Endometrial microvascular endothelial cells (primary cell): Measurements from ENCODE around the gene LIPE. TPM values are rescaled to one million over a fixed set of nuclear protein-coding genes. Genes with fewer than 3 reads are reported as not detected.

Source experiments
- in situ Hi-C: cut with HindIII; loops from 2 replicates; pipeline ENCODE4 v1.10.0; 2017; ENCODE audit warnings: low sequenced_read_pairs, low pct_unique_long_range_greater_than_20kb; ENCODE audit errors: inconsistent ontology term
- total RNA-seq: library from RNA; depleted of rRNA; stranded (reverse); fragments of >200 nt; gene quantifications from one replicate; pipeline ENCODE4 v1.2.3, GENCODE V29; 2015; ENCODE audit errors: inconsistent ontology term

The LIPE gene
- total RNA-seq, 1 donor from 2014 or later: 8.8 TPM

DNA sequence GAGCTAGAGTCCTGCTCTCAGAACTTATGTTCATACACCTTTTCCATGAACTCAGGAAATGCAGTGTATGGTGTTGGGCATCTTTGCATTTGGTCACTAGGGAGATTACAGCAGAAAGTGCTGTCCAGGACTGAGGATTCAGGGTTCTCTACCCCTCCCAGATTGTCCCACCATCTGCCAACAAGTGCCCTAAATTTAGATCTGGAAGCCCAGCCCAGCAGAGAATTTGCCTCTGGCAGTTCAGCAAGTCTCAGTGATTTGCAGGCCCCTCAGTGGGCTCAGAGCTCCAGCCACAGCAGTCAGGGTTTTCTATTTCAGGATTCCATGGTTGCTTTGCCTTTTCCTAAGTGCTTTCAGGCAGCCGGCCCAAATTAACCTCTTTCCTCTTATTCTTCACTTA, 60.5 kb downstream of the LIPE start:
- in situ Hi-C loops: no loop called here

DNA sequence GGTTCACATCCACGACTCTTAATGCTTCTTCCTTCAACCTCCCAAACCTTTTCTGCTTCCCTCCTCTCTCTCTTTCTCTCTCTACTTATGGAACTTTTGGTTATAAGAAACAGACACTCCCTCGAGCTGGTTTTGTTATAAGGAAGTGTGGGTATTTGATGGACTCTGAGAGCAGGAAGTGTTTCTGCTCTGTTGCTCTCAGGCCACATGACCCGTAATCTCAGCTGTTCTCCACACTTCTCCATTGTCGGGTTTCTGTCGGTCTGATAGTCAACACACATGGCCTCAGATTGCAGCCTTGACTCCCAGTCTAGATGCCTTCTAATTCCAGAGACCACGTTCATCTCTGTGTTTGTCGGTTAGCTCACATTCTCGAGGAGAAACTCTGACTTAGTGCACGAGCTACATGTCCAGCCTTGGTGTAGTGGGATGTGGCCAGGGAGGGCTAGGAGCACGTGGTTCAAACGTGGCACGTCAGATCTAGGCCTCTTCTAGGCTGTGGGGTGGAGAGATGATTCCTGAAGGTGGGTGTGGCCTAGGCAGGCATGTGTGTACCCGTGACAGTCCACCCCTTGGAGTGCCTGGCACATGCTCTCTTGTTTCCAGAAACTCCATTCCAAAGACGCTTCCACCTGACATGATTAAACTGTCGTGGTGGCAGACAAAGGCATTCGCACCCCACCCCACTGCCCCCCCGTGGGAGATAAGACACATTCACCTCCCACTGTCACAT, 63.4 kb downstream of the LIPE start:
- in situ Hi-C loops: no loop called here

DNA sequence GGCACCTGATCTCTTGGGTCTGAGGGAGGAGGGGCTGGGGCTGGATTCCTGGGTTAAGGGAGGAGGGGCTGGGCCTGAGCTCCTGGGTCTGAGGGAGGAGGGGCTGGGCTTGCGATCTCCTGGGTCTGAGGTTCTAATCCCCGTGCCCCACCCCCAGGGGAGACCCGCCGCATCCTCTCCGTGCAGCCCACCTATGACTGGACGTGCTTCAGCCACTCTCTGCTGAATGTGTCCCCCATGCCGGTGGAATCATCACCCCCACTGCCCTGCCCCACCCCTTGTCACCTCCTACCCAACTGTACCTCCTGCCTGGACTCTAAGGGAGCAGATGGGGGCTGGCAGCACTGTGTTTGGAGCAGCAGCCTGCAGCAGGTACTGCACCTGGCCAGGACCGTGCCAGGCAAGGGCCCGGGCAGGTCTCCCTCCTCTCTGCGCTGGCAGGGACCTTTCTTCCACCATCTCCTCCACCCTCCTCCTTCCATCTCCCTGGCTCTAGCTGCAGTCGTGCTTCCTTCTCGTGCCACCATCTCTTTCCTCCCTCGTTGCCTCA, 64.2 kb downstream of the LIPE start:
- in situ Hi-C loops: no loop called here

DNA sequence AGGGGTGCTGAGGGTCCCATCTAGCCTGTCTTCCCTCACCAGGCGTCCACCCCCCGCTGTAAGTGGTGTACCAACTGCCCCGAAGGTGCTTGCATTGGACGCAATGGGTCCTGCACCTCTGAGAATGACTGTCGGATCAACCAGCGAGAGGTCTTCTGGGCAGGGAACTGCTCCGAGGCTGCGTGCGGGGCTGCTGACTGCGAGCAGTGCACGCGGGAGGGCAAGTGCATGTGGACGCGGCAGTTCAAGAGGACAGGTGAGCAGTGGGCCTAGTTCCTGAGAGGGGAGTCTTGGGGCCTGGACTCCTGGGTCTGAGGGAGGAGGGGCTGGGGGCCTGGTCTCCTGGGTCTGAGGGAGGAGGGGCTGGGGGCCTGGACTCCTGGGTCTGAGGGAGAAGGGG, 64.8 kb downstream of the LIPE start:
- in situ Hi-C loops: no loop called here

DNA sequence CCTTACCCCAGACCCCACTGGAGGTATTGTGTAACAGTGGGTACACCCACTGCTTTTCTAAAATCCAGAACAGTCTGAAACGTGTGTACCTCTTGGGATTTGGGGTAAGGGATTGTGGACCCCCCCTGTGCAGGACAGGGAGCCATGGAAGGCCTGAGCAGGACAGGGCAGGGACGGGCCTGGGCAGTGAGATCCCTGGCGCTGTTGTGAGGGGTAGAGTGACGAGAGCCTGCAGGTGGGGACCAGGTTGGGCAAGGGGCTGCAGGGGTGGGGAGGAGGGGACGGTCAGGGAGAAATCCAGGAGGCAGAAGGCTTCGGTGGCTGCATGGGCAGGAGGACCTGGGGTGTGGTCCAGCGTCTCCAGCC, 65.7 kb downstream of the LIPE start:
- in situ Hi-C loops: no loop called here

DNA sequence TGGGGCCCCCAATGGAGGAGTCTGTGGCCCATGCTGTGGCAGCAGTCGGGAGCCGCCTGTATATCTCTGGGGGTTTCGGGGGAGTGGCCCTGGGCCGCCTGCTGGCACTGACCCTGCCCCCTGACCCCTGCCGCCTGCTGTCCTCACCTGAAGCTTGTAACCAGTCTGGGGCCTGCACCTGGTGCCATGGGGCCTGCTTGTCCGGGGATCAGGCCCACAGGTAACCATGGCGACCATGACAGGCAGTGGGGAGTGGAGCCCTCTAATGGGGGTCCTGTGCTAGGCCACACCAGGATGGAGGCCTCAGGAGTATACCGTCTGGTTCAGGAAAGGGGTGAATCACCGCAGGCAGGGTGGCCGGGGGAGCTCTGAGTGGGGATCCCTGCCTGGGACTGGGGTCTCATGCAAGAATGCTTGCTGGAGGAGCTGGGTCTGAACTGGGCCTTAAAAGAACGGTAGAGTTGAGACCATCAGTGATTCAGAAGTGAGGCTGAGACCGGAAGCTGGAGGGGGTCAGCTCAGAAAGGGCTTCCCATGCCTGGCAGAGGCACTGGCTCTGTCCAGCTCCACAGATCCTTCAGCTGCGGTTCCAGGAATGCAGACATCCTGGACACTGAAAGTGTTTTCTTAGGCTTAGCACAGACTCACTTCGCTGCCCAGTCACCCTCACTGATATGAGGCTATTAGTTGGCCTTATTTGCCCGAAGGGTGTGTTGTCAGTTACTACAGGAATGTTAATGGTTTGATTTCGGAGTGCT, 66.2 kb downstream of the LIPE start:
- in situ Hi-C loops: no loop called here

DNA sequence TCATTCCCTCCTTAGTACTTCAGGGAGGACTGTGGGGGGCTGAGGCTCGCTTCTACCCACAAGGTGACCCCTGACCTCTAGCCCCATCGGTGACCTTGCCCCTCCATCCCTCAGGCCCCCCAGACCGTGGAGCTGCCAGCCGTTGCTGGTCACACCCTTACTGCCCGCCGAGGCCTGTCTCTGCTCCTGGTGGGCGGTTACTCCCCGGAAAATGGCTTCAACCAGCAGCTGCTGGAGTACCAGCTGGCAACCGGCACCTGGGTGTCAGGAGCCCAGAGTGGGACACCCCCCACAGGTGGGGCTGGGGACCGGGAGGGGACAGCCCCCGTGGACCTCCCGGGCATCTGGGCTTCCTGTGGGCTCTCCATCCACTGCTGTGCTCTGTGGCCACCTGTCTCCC, 69.9 kb downstream of the LIPE start:
- in situ Hi-C loops: no loop called here

DNA sequence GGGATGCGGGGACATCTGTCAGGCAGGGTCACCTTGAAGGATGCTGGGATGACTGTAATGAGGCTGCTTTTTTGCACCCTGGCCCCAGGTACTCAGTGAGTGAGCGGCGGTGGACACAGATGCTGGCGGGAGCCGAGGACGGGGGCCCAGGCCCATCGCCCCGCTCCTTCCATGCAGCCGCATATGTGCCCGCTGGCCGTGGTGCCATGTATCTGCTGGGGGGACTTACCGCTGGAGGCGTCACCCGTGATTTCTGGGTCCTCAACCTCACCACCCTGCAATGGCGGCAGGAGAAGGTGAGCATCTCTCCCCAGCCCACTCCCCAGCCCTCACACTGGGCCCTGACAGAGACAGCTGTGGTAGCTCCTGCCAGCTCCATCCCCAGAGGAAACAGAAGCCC, 70.5 kb downstream of the LIPE start:
- in situ Hi-C loops: no loop called here

DNA sequence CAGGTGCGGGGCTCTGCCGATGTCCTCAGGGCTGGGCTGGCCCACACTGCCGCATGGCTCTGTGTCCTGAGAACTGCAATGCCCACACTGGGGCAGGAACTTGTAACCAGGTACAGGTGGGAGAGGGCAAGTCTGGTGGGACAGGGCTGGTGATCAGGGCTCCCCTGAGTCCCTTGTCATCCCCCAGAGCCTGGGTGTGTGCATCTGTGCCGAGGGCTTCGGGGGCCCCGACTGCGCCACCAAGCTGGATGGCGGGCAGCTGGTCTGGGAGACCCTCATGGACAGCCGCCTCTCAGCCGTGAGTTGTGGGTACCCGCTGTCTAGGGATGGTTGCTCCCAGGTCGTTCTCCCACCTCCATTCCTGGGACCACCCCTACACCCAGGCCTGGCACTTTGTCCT, 71.3 kb downstream of the LIPE start:
- in situ Hi-C loops: no loop called here

DNA sequence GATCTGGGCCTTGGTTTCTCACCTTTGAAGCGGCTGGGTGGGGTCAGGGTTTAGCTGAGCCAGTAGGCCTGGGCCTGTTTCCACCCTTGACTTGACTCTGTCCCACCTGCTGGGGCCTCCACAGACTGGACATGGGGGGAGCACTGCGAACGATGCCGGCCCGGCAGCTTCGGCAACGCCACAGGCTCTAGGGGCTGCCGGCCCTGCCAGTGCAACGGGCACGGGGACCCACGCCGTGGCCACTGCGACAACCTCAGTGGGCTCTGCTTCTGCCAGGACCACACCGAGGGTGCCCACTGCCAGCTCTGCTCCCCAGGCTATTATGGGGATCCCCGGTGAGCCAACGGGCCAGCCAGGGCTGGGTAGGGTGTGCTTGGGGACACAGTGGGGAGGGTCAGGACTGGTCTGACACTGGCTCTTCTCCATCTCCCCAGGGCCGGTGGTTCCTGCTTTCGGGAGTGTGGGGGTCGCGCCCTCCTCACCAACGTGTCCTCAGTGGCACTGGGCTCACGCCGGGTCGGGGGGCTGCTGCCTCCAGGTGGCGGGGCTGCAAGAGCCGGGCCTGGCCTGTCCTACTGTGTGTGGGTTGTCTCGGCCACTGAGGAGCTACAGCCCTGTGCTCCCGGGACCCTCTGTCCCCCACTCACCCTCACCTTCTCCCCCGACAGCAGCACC, 73.7 kb downstream of the LIPE start:
- in situ Hi-C loops: no loop called here

DNA sequence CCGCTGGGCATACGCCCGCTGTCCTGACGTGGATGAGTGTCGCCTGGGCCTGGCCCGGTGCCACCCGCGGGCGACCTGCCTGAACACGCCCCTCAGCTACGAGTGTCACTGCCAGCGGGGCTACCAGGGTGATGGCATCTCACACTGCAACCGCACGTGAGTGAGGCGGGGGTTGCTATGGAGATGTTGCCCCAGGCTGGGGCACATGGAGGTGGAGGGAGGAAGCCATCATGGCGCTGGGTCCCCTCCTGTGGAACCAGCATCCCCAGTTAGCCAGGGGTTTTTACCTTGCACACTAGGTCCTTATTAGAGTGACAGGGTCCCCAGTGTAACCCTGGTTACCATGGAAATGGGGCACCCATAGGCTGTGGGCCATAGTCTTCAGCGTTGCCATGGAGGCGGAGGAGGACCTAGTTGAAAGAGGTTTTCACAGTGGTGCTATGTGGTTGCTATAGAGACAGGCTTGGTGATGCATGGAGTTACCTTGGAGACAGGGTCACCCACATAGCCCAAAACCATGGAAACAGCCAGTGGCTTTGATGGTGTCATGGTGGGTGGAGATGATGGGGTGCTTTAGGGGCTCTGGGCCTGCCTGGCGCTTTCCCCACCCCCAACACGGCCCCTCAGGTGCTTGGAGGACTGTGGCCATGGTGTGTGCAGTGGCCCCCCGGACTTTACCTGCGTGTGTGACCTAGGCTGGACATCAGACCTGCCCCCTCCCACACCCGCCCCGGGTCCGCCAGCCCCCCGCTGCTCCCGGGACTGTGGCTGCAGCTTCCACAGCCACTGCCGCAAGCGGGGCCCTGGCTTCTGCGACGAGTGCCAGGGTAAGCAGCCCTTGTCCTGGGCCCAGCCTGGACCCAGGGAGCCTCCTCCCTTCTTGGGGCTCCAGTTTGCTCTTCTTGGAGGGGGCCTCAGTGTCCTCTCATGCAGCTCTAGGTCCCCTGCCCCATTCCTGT, 74.6 kb downstream of the LIPE start:
- in situ Hi-C loops: no loop called here

Other genes starting within 250 kb of the LIPE start
- gene DEDD2, start 209.7 kb downstream of the LIPE start, total RNA-seq: 46.6 TPM
- 6.7 TPM for gene ZNF526, start 207.1 kb downstream of the LIPE start, total RNA-seq
- gene GSK3A, start 184.8 kb downstream of the LIPE start, total RNA-seq: 33.9 TPM
- gene ERF, start 172.3 kb downstream of the LIPE start, total RNA-seq: 53.4 TPM
- gene CIC, start 158.1 kb downstream of the LIPE start, total RNA-seq: 36.0 TPM
- gene PRR19, start 125.3 kb downstream of the LIPE start, total RNA-seq: 1.7 TPM
- 46.2 TPM for gene PAFAH1B3, start 124.8 kb downstream of the LIPE start, total RNA-seq
- not detected for gene TMEM145, start 114.1 kb downstream of the LIPE start, total RNA-seq
- 17.4 TPM for gene MEGF8, start 101.8 kb downstream of the LIPE start, total RNA-seq
- not detected for gene CNFN, start 37.1 kb downstream of the LIPE start, total RNA-seq
- gene CXCL17, start 15.6 kb upstream of the LIPE start, total RNA-seq: not detected
- gene CEACAM1, start 101.1 kb upstream of the LIPE start, total RNA-seq: 5.9 TPM
- gene CEACAM8, start 167.5 kb upstream of the LIPE start, total RNA-seq: not detected